CD14-positive monocyte (primary cell): ENCODE measurements around the gene TBX18. TPM values are rescaled to one million over a fixed set of nuclear protein-coding genes. Genes with fewer than 3 reads are reported as not detected.

Experiments
- DNase-seq, 3 donors: peaks; one replicate each; pipeline ENCODE4 v3.0.0-alpha.2; 2011 to 2022
- H2AFZ ChIP-seq: 2 replicates; pipeline ENCODE4 v1.6.0; 2012; ENCODE audit warnings: mild to moderate bottlenecking, low read depth, low read length, inconsistent platforms; ENCODE audit not compliant: insufficient read depth, poor library complexity, severe bottlenecking
- H3K27ac ChIP-seq, 2 donors: 1 replicate in 1 of 2; 2 replicates in 1 of 2; pipeline ENCODE4 v1.5.1; 2012 to 2013; ENCODE audit warnings: low read length in 2 of 2, control low read depth in 1 of 2, inconsistent platforms in 1 of 2, low read depth in 1 of 2, mild to moderate bottlenecking in 1 of 2
- H3K27me3 ChIP-seq, 2 donors: one replicate each; pipeline versions ENCODE4 v1.6.0 to v1.6.1; 2011 to 2013; ENCODE audit warnings: low read length in 2 of 2; ENCODE audit not compliant: control insufficient read depth in 2 of 2, insufficient read depth in 2 of 2
- H3K36me3 ChIP-seq, 2 donors: replicated peaks in 1 of 2; 1 replicate in 1 of 2; 2 replicates in 1 of 2; pipeline versions ENCODE4 v1.5.1 to v1.6.1; 2012 to 2013; ENCODE audit warnings: low read length in 2 of 2, control low read depth in 1 of 2, inconsistent platforms in 1 of 2, mild to moderate bottlenecking in 1 of 2; ENCODE audit not compliant: insufficient read depth in 2 of 2, control insufficient read depth in 1 of 2
- H3K4me1 ChIP-seq, 2 donors: 1 replicate in 1 of 2; 2 replicates in 1 of 2; pipeline versions ENCODE4 v1.5.1 to v1.6.1; 2012 to 2013; ENCODE audit warnings: low read length in 2 of 2, control low read depth in 1 of 2, inconsistent platforms in 1 of 2, mild to moderate bottlenecking in 1 of 2, moderate library complexity in 1 of 2; ENCODE audit not compliant: insufficient read depth in 2 of 2, control insufficient read depth in 1 of 2
- H3K4me2 ChIP-seq: replicated peaks from 2 replicates; pipeline ENCODE3; 2012; ENCODE audit warnings: low read length, moderate library complexity, mild to moderate bottlenecking; ENCODE audit not compliant: poor library complexity, severe bottlenecking; ENCODE audit errors: extremely low read depth
- H3K4me3 ChIP-seq, 3 experiments: fragments of 200-600 bp in 1 of 3; sonication (generic) in 1 of 3; replicated peaks in 1 of 3; 1 replicate in 2 of 3; 2 replicates in 1 of 3; pipeline ENCODE4 v1.5.1; 2011 to 2013; ENCODE audit warnings: low read length in 3 of 3, mild to moderate bottlenecking in 3 of 3, control low read depth in 2 of 3, low read depth in 2 of 3, inconsistent platforms in 1 of 3, moderate library complexity in 1 of 3
- H3K79me2 ChIP-seq: 2 replicates; pipeline ENCODE4 v1.6.0; 2012; ENCODE audit warnings: mild to moderate bottlenecking, control low read depth, inconsistent platforms, low read length, moderate library complexity; ENCODE audit not compliant: insufficient read depth
- H3K9ac ChIP-seq: 2 replicates; pipeline ENCODE4 v1.6.0; 2017; ENCODE audit warnings: low read length, mild to moderate bottlenecking; ENCODE audit not compliant: insufficient read depth, poor library complexity, severe bottlenecking
- H3K9me3 ChIP-seq, 2 donors: replicated peaks in 1 of 2; 1 replicate in 1 of 2; 2 replicates in 1 of 2; pipeline versions ENCODE4 v1.5.1 to v1.6.1; 2012 to 2013; ENCODE audit warnings: low read length in 2 of 2, control low read depth in 1 of 2; ENCODE audit not compliant: control insufficient read depth in 1 of 2, insufficient read depth in 1 of 2
- H4K20me1 ChIP-seq: 2 replicates; pipeline ENCODE4 v1.6.0; 2012; ENCODE audit warnings: mild to moderate bottlenecking, low read length, control low read depth, moderate library complexity; ENCODE audit not compliant: insufficient read depth
- H3K27ac Mint-ChIP-seq, 7 donors: one replicate each; pipeline ENCODE4 v1.8.0; 2020; ENCODE audit warnings: mild to moderate bottlenecking in 7 of 7, mixed read lengths in 7 of 7, moderate library complexity in 6 of 7, inconsistent platforms in 2 of 7
- H3K27me3 Mint-ChIP-seq, 3 donors: one replicate each; pipeline ENCODE4 v1.8.0; 2021 to 2022; ENCODE audit warnings: low read depth in 3 of 3, mild to moderate bottlenecking in 3 of 3, mixed read lengths in 3 of 3, moderate library complexity in 3 of 3, inconsistent platforms in 1 of 3
- H3K36me3 Mint-ChIP-seq, 2 donors: one replicate each; pipeline ENCODE4 v1.8.0; 2020; ENCODE audit warnings: mixed read lengths in 2 of 2, inconsistent platforms in 1 of 2, mild to moderate bottlenecking in 1 of 2
- H3K4me1 Mint-ChIP-seq: one replicate; pipeline ENCODE4 v1.8.0; 2020; ENCODE audit warnings: mild to moderate bottlenecking, mixed read lengths
- H3K4me3 Mint-ChIP-seq, 2 donors: one replicate each; pipeline ENCODE4 v1.8.0; 2020; ENCODE audit warnings: mild to moderate bottlenecking in 2 of 2, mixed read lengths in 2 of 2, moderate library complexity in 1 of 2
- H3K9me3 Mint-ChIP-seq, 7 donors: one replicate each; pipeline ENCODE4 v1.8.0; 2020 to 2022; ENCODE audit warnings: mixed read lengths in 7 of 7, mild to moderate bottlenecking in 6 of 7, moderate library complexity in 6 of 7, inconsistent platforms in 2 of 7
- WGBS: methylation state at CpG from one replicate; pipeline ENCODE4 v1.1.5; 2013; ENCODE audit warnings: missing lambda C conversion rate; ENCODE audit not compliant: insufficient coverage; 5-methylcytosine and 5-hydroxymethylcytosine counted together
- intact Hi-C, 2 donors: fragments of 100-400 bp; cut with micrococcal nuclease; formaldehyde crosslinking; loops; one replicate each; pipeline versions ENCODE4 v1.15.0 to v1.15.1; 2023
- polyA plus RNA-seq, 3 donors: library from polyadenylated mRNA; depleted of rRNA in 1 of 3; unstranded in 2 of 3; stranded (reverse) in 1 of 3; fragments of 300-500 nt in 2 of 3; fragments of >200 nt in 1 of 3; fragmentation: Illumina TruSeq in 2 of 3; gene quantifications; 1 replicate in 2 of 3; 2 replicates in 1 of 3; pipeline ENCODE4 v1.2.3, GENCODE V29; 2012 to 2021
- TF ChIP-seq, protein P1 (sequence below): fragments of 200-600 bp; IDR thresholded peaks from one replicate; pipeline ENCODE4 v1.8.0; 2022; ENCODE audit warnings: antibody characterized with exemption, mild to moderate bottlenecking

TBX18 gene
- polyA plus RNA-seq, 3 donors = 0.01 TPM; not detected in 2

DNA sequence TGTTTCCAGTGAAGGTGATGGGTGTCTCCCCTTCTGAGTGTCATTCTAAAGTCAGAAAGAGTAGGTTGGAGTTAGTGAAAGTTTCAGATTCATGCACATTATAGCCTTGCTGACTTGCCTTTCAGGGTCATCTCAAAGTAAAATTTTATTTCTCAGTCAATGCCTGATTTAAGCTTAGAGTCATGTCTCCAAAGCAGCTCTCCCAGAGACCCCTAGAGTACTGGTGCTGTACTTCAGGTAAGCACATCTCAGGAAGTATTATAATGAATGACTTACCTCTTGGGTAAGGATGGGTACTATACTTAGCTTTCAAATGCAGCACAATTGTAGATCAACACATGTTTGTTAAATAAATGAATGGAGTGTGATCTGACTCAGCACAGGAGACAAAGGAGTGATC is 116.0 kb downstream of the TBX18 start:
- Histone ChIP-seq H3K4me3 (no peak overlapping the region), H3K36me3 (no peaks in the 10 kb centered on the region), H3K27ac (no peak overlapping the region), H3K79me2 (no peaks in the 10 kb centered on the region), H3K4me2 (no peak overlapping the region), H3K9me3 (no peaks in the 10 kb centered on the region), H3K9ac (no peak overlapping the region), H3K27me3 (no peaks in the 10 kb centered on the region), H2AFZ (no peak overlapping the region), H3K4me1 (peaks cover 0 to 11% of the 10 kb centered on the region in 2 donors), H4K20me1 (no peaks in the 10 kb centered on the region)
- H3K9me3 Mint-ChIP-seq = peaks cover 0 to 3% (median 2%) of the 10 kb centered on the region in 7 donors
- no peak overlapping the region for H3K4me3 Mint-ChIP-seq
- DNase-seq = no peak
- intact Hi-C loops = no loop called here
- H3K27me3 Mint-ChIP-seq = no peaks in the 10 kb centered on the region
- H3K4me1 Mint-ChIP-seq = peaks cover 11% of the 10 kb centered on the region
- H3K27ac Mint-ChIP-seq = no peak overlapping the region
- H3K36me3 Mint-ChIP-seq = no peaks in the 10 kb centered on the region
- TF ChIP-seq, protein P1, sequence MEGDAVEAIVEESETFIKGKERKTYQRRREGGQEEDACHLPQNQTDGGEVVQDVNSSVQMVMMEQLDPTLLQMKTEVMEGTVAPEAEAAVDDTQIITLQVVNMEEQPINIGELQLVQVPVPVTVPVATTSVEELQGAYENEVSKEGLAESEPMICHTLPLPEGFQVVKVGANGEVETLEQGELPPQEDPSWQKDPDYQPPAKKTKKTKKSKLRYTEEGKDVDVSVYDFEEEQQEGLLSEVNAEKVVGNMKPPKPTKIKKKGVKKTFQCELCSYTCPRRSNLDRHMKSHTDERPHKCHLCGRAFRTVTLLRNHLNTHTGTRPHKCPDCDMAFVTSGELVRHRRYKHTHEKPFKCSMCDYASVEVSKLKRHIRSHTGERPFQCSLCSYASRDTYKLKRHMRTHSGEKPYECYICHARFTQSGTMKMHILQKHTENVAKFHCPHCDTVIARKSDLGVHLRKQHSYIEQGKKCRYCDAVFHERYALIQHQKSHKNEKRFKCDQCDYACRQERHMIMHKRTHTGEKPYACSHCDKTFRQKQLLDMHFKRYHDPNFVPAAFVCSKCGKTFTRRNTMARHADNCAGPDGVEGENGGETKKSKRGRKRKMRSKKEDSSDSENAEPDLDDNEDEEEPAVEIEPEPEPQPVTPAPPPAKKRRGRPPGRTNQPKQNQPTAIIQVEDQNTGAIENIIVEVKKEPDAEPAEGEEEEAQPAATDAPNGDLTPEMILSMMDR = no peak

DNA sequence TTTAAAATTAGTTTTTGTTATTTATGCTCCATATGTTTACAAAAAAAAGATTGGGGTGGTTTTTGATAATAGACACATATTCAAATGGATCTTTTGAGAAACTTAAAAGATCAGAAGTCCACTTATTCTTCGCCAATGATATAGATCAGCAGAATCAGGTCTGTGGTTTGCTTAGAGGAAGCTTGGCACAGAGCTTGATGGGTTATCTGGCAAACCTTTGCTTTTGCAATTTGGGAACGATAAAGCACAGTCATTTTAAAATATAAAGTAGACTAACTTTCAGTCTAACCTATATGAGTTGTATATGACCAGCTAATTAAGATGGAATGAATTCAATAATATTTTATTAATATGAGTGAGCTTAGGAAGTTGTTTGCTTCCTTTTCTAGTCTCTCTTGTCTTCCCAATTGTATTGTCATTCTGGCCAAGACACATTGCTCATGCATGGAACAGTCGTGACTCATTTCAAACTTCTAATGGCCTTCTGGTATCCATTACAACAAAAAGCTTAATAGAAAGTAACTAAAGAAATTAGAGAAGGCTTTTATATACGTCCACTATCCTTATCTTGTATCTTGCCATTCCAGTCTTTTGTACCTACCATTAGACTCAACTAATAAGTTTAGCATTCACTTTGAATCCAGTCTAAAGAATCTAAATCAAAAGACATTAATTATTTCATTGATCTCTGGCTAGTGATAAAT is 118.7 kb downstream of the TBX18 start:
- TF ChIP-seq, protein P1 = no peak
- Histone ChIP-seq H3K9ac (no peak overlapping the region), H3K4me2 (no peak overlapping the region), H3K79me2 (no peaks in the 10 kb centered on the region), H3K27ac (no peak overlapping the region), H4K20me1 (no peaks in the 10 kb centered on the region), H3K36me3 (no peaks in the 10 kb centered on the region), H3K4me3 (no peak overlapping the region), H2AFZ (no peak overlapping the region), H3K27me3 (no peaks in the 10 kb centered on the region), H3K4me1 (peaks cover 0 to 11% of the 10 kb centered on the region in 2 donors), H3K9me3 (no peaks in the 10 kb centered on the region)
- no peak for DNase-seq
- no peak overlapping the region for H3K27ac Mint-ChIP-seq
- no peak overlapping the region for H3K4me3 Mint-ChIP-seq
- H3K9me3 Mint-ChIP-seq = peaks cover 0 to 3% (median 0%) of the 10 kb centered on the region in 7 donors
- no peaks in the 10 kb centered on the region for H3K36me3 Mint-ChIP-seq
- no CpG with 5 or more reads among the region's 4 CpGs for WGBS
- H3K4me1 Mint-ChIP-seq = peaks cover 11% of the 10 kb centered on the region
- intact Hi-C loops = no loop called here
- no peaks in the 10 kb centered on the region for H3K27me3 Mint-ChIP-seq
